Measurements from ENCODE around the gene LRMDA. TPM values are rescaled to one million over a fixed set of nuclear protein-coding genes. Genes with fewer than 3 reads are reported as not detected.

LRMDA gene
- total and polyA plus RNA-seq, 2 of the 13 experiments (the other 11 are each of a cell fraction or from before 2014, with no cell fraction given), result 13.4 to 22.0 TPM

- TF ChIP-seq DR1 (CRISPR knock-in tag; IDR thresholded peaks at IDR 0.05) (no peak), SP2 (CRISPR knock-in tag; IDR thresholded peaks at IDR 0.05) (no peak), GABPB1 (CRISPR knock-in tag; IDR thresholded peaks at IDR 0.05) (no peak), ATF6 (CRISPR knock-in tag; conservative IDR thresholded peaks at IDR 0.05) (no peak), LBX2 (CRISPR knock-in tag; IDR thresholded peaks at IDR 0.05; ENCODE audit: borderline replicate concordance) (no peak), ZNF430 (CRISPR knock-in tag; IDR thresholded peaks at IDR 0.05) (no peak), ZNF691 (CRISPR knock-in tag; IDR thresholded peaks at IDR 0.05; ENCODE audit: borderline replicate concordance, low read depth) (no peak), ZNF792 (CRISPR knock-in tag; IDR thresholded peaks at IDR 0.05) (no peak), KDM6A (CRISPR knock-in tag; IDR thresholded peaks at IDR 0.05; ENCODE audit: low read depth) (no peak), ZNF205 (CRISPR knock-in tag; IDR thresholded peaks at IDR 0.05) (no peak), ZNF576 (CRISPR knock-in tag; IDR thresholded peaks at IDR 0.05) (no peak), ZNF367 (CRISPR knock-in tag; IDR thresholded peaks at IDR 0.05; ENCODE audit: borderline replicate concordance) (no peak; the same call in 1 of the 2 replicates), KDM1A (CRISPR knock-in tag; IDR thresholded peaks at IDR 0.05) (no peak), ZNF563 (CRISPR knock-in tag; IDR thresholded peaks at IDR 0.05) (no peak), NAIF1 (CRISPR knock-in tag; IDR thresholded peaks at IDR 0.05; ENCODE audit: borderline replicate concordance) (no peak), ZNF354B (CRISPR knock-in tag; IDR thresholded peaks at IDR 0.05) (peak; percentile 70; the same call in 1 of the 2 replicates), FOXP4 (CRISPR knock-in tag; IDR thresholded peaks at IDR 0.05) (no peak; the same call in 1 of the 2 replicates), ZNF275 (CRISPR knock-in tag; IDR thresholded peaks at IDR 0.05; ENCODE audit: borderline replicate concordance) (no peak), SETDB1 (CRISPR knock-in tag; IDR thresholded peaks at IDR 0.05; ENCODE audit: borderline replicate concordance) (no peak), ZNF121 (CRISPR knock-in tag; IDR thresholded peaks at IDR 0.05) (no peak), BRF2 (CRISPR knock-in tag; IDR thresholded peaks at IDR 0.05) (no peak), ZNF670 (CRISPR knock-in tag; IDR thresholded peaks at IDR 0.05; ENCODE audit: borderline replicate concordance) (no peak)
Measured at GRCh38 chr10:75402486-75403143, 28.8 kb upstream of the LRMDA start (continued).

Measured in HepG2 (cell line).